Keratinocyte (primary cell): ENCODE data around the gene FAM83C.

Experiments used
- CTCF ChIP-seq, 3 experiments: IDR thresholded peaks in 1 of 3; conservative IDR thresholded peaks in 1 of 3; optimal IDR thresholded peaks in 1 of 3; 2 replicates in 2 of 3; 3 replicates in 1 of 3; pipeline versions ENCODE3 to v1.5.1; 2011; ENCODE audit warnings: low read length in 3 of 3, mild to moderate bottlenecking in 3 of 3, moderate library complexity in 2 of 3, control low read depth in 1 of 3, inconsistent platforms in 1 of 3; ENCODE audit not compliant: insufficient read depth in 2 of 3; ENCODE audit errors: extremely low read depth in 1 of 3
- EZH2 ChIP-seq: IDR thresholded peaks from one replicate; pipeline ENCODE4 v1.6.1; 2012; ENCODE audit warnings: inconsistent platforms, mild to moderate bottlenecking, low read length, moderate library complexity

- TF ChIP-seq CTCF (optimal IDR thresholded peaks at IDR 0.05 in 1 of 3, IDR thresholded peaks at IDR 0.05 in 1 of 3, conservative IDR thresholded peaks at IDR 0.05 in 1 of 3; ENCODE audit: extremely low read depth in 1 of 3, insufficient read depth in 2 of 3, low read length in 3 of 3), result no peak
- no peak for TF ChIP-seq EZH2
Measured at GRCh38 chr20:35270021-35270902, 22.0 kb downstream of the FAM83C start.
